A549 (cell line): ENCODE measurements around the gene KIRREL1. TPM values are rescaled to one million over a fixed set of nuclear protein-coding genes. Genes with fewer than 3 reads are reported as not detected.

ENCODE experiments used
- ATAC-seq, 2 experiments: fragments of 200-7000 bp in 1 of 2; fragments of >200 bp in 1 of 2; cut with Nextera tagmentation in 1 of 2; cut with Tn5 transposase in 1 of 2; 3 replicates each; pipeline versions ENCODE4 v1.8.0 to v1.9.1; 2018 to 2020; ENCODE audit warnings: mild to moderate bottlenecking in 1 of 2, moderate library complexity in 1 of 2
- CTCF ChIA-PET: fragments of 300-600 bp; sonication (Branson Sonifier 250); formaldehyde crosslinking; extraction: SDS; loops from one replicate; lab custom pipeline; 2021; ENCODE audit warnings: antibody characterized with exemption, inconsistent platforms; lab: Yijun Ruan, JAX
- POLR2A ChIA-PET: fragments of 350-600 bp; formaldehyde crosslinking; extraction: SDS; loops from one replicate; lab custom pipeline; 2021; ENCODE audit warnings: antibody characterized with exemption, inconsistent platforms; lab: Yijun Ruan, JAX
- DNase-seq, 2 experiments: peaks; one replicate each; pipeline versions ENCODE4 v3.0.0 to v3.0.0-alpha.2; 2011 to 2016; ENCODE audit warnings: low read depth in 1 of 2, low spot score in 1 of 2
- FAIRE-seq: peaks from 2 replicates; lab custom pipeline; 2011; peaks lifted over from hg19 to GRCh38; lab: Jason Lieb, UNC
- H3K27ac ChIP-seq, 2 experiments: fragments of >200 bp; sonication (Bioruptor Twin); formaldehyde crosslinking; 3 replicates each; pipeline ENCODE4 v1.5.1; 2016 to 2017
- H3K4me1 ChIP-seq: fragments of >200 bp; sonication (Bioruptor Twin); formaldehyde crosslinking; 3 replicates; pipeline ENCODE4 v1.6.1; 2016
- H3K4me2 ChIP-seq: fragments of >200 bp; sonication (Bioruptor Twin); formaldehyde crosslinking; 3 replicates; pipeline ENCODE4 v1.6.1; 2016
- H3K4me3 ChIP-seq: fragments of >200 bp; sonication (Bioruptor Twin); formaldehyde crosslinking; 3 replicates; pipeline ENCODE4 v1.5.1; 2016
- H3K9me3 ChIP-seq: fragments of >200 bp; sonication (Bioruptor Twin); formaldehyde crosslinking; 3 replicates; pipeline ENCODE4 v1.6.1; 2016
- CBX8 ChIP-seq: fragments of 200-600 bp; sonication (generic); IDR thresholded peaks from 2 replicates; pipeline ENCODE4 v1.6.1; 2016
- CHD2 ChIP-seq: fragments of 150-350 bp; IDR thresholded peaks from 2 replicates; pipeline ENCODE4 v1.6.1; 2014; ENCODE audit warnings: low read length; ENCODE audit not compliant: partially characterized antibody
- EHF ChIP-seq: fragments of 250-450 bp; sonication (Bioruptor Pico); IDR thresholded peaks from 2 replicates; pipeline ENCODE4 v1.5.0; 2020; ENCODE audit warnings: mild to moderate bottlenecking
- EHMT2 ChIP-seq: fragments of 200-600 bp; sonication (generic); IDR thresholded peaks from 2 replicates; pipeline ENCODE4 v1.6.1; 2016; ENCODE audit warnings: antibody characterized with exemption, low read depth, mild to moderate bottlenecking, moderate library complexity
- EP300 ChIP-seq, 2 experiments: fragments of >200 bp; sonication (Bioruptor Twin); formaldehyde crosslinking; IDR thresholded peaks; 2 replicates in 1 of 2; 3 replicates in 1 of 2; pipeline ENCODE4 v1.6.1; 2016 to 2017
- FOSL2 ChIP-seq, 2 experiments: fragments of 450-650 bp in 1 of 2; fragments of >200 bp in 1 of 2; sonication (Bioruptor Twin) in 1 of 2; formaldehyde crosslinking; IDR thresholded peaks; 2 replicates each; pipeline versions ENCODE4 v1.5.0 to v1.6.1; 2016 to 2020; ENCODE audit warnings: mild to moderate bottlenecking in 1 of 2, moderate library complexity in 1 of 2
- FOXS1 ChIP-seq: fragments of 250-450 bp; sonication (Bioruptor Pico); IDR thresholded peaks from 2 replicates; pipeline ENCODE4 v1.5.0; 2020; ENCODE audit warnings: mild to moderate bottlenecking, moderate library complexity
- HEYL ChIP-seq: fragments of 250-450 bp; sonication (Bioruptor Pico); IDR thresholded peaks from 2 replicates; pipeline ENCODE4 v1.8.0; 2021; ENCODE audit warnings: mild to moderate bottlenecking, moderate library complexity
- HOXA7 ChIP-seq: fragments of 250-450 bp; sonication (Bioruptor Pico); IDR thresholded peaks from 2 replicates; pipeline ENCODE4 v1.5.0; 2020; ENCODE audit warnings: mild to moderate bottlenecking, moderate library complexity
- HOXB13 ChIP-seq: fragments of 250-450 bp; sonication (Bioruptor Pico); IDR thresholded peaks from 2 replicates; pipeline ENCODE4 v1.5.0; 2020; ENCODE audit warnings: low read depth, mild to moderate bottlenecking, moderate library complexity
- JUN ChIP-seq, 2 experiments: fragments of >200 bp; sonication (Bioruptor Twin); formaldehyde crosslinking; IDR thresholded peaks; 2 replicates in 1 of 2; 3 replicates in 1 of 2; pipeline ENCODE4 v1.6.1; 2016 to 2017
- MYC ChIP-seq: IDR thresholded peaks from 2 replicates; pipeline ENCODE4 v1.6.1; 2012; ENCODE audit warnings: mild to moderate bottlenecking, inconsistent platforms, low read length, improper control_type of control experiment, borderline replicate concordance
- NPAS2 ChIP-seq: fragments of 250-450 bp; sonication (Bioruptor Pico); IDR thresholded peaks from 2 replicates; pipeline ENCODE4 v1.8.0; 2022; ENCODE audit warnings: mild to moderate bottlenecking, moderate library complexity, borderline replicate concordance
- PHF8 ChIP-seq: fragments of 200-600 bp; sonication (generic); IDR thresholded peaks from 2 replicates; pipeline ENCODE4 v1.6.1; 2016; ENCODE audit warnings: low read depth, mild to moderate bottlenecking, antibody characterized with exemption, moderate library complexity, borderline replicate concordance
- POLR2A ChIP-seq: IDR thresholded peaks from 2 replicates; pipeline ENCODE4 v1.6.1; 2012; ENCODE audit warnings: mild to moderate bottlenecking, low read length
- RAD21 ChIP-seq, 2 experiments: fragments of >200 bp in 1 of 2; sonication (Bioruptor Twin) in 1 of 2; formaldehyde crosslinking in 1 of 2; IDR thresholded peaks in 1 of 2; conservative IDR thresholded peaks in 1 of 2; 2 replicates in 1 of 2; 3 replicates in 1 of 2; pipeline ENCODE4 v1.6.1; 2012 to 2018; ENCODE audit warnings: inconsistent platforms in 1 of 2
- RCOR1 ChIP-seq: fragments of 150-350 bp; IDR thresholded peaks from 2 replicates; pipeline ENCODE4 v1.6.1; 2014; ENCODE audit warnings: antibody characterized with exemption, low read length, low read depth
- SMC3 ChIP-seq: fragments of >200 bp; sonication (Bioruptor Twin); formaldehyde crosslinking; IDR thresholded peaks from 3 replicates; pipeline ENCODE4 v1.6.1; 2018; ENCODE audit warnings: inconsistent platforms
- TP53 ChIP-seq: fragments of 250-450 bp; sonication (Bioruptor Pico); IDR thresholded peaks from 2 replicates; pipeline ENCODE4 v1.5.0; 2021; ENCODE audit warnings: mild to moderate bottlenecking, moderate library complexity
- ZSCAN20 ChIP-seq: fragments of 250-450 bp; sonication (Bioruptor Pico); IDR thresholded peaks from 2 replicates; pipeline ENCODE4 v1.8.0; 2022; ENCODE audit warnings: mild to moderate bottlenecking, moderate library complexity
- WGBS: methylation state at CpG from one replicate; pipeline ENCODE4 v1.1.6; 2017; ENCODE audit errors: missing lambda C conversion rate; 5-methylcytosine and 5-hydroxymethylcytosine counted together
- polyA minus RNA-seq: library from RNA; depleted of rRNA, polyadenylated mRNA; stranded (reverse); fragments of >200 nt; gene quantifications from 2 replicates; pipeline ENCODE4 v1.2.3, GENCODE V29; 2011; rRNA and poly(A)+ RNA removed
- polyA plus RNA-seq, 4 experiments: library from polyadenylated mRNA; depleted of rRNA in 3 of 4; stranded (reverse); fragments of >200 nt; fragmentation: RNase III in 1 of 4; extraction: RNeasy Plus Mini Kit Qiagen cat#74134 plus additional on column Dnase treatment in 1 of 4; gene quantifications; 2 replicates in 3 of 4; 3 replicates in 1 of 4; pipeline ENCODE4 v1.2.3, GENCODE V29; 2011 to 2017
- TF ChIP-seq, protein P1 (sequence below): fragments of 150-350 bp; IDR thresholded peaks from 2 replicates; pipeline ENCODE4 v1.6.1; 2014; ENCODE audit warnings: low read depth, mild to moderate bottlenecking, low read length
- TF ChIP-seq, protein P2 (sequence below): fragments of >200 bp; sonication (Bioruptor Twin); formaldehyde crosslinking; IDR thresholded peaks from 3 replicates; pipeline ENCODE4 v1.6.1; 2016
- TF ChIP-seq, protein P3 (sequence below): fragments of 250-450 bp; sonication (Bioruptor Pico); IDR thresholded peaks from 2 replicates; pipeline ENCODE4 v1.5.0; 2021; ENCODE audit warnings: mild to moderate bottlenecking, moderate library complexity, borderline replicate concordance
- TF ChIP-seq, protein P4 (sequence below): IDR thresholded peaks from 2 replicates; pipeline ENCODE4 v1.6.1; 2012

Gene KIRREL1
- polyA plus RNA-seq (2011; rRNA removed) = 18.7 and 26.2 TPM in 2 replicates
- polyA plus RNA-seq (2012; cell fraction: cytosol; rRNA removed) = 18.7 and 25.7 TPM in 2 replicates
- polyA plus RNA-seq (2012; cell fraction: nucleus; rRNA removed) = 56.7 and 57.8 TPM in 2 replicates
- 41.3 to 43.8 TPM (median 41.3 TPM) in 3 replicates for polyA plus RNA-seq (2017; fragmentation: RNase III; extraction: RNeasy Plus Mini Kit Qiagen cat#74134 plus additional on column Dnase treatment)
- 41.2 and 49.0 TPM in 2 replicates for polyA minus RNA-seq

DNA sequence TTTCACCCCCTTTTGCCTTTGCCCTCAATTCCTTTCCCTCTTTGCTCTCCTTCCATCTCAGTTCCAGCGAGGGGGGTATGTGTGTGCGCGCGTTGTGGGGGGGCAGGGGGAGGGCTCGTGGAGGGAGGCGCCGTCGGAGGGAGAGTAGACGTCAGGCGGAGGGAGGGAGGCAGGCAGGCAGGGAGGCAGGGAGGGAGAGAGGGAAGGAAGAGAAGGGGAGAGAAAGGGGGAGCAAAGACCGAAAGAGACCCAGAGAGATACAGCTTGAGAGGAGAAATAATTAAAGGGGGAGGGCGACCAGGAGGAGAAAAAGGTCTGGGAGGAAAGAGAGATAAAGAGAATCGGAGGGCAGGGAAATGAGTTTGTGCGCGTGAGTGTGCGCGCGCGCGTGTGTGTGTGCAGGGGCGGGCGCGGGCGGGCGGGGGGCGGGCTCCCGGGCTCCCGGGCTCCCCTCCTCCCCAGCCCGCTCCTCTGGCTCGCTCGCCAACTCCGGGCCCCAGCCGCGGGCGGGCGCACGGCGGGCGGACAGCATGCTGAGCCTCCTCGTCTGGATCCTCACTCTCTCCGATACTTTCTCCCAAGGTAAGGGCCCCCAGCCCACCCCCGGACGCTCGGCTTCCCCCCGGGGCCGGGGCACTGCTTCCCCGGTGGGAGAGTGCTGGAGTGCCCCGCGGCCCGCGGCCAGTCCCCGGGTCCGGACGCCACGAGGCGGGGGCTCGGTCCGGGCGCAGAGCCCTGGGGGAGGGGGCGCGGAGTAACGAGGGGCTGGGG is at the start of gene KIRREL1:
Gene KIRREL1, plus strand, starts transcription at position 499 of the 771 bp plus-strand sequence. Its CDS starts 32 bp downstream, at position 531.
- peak within 1 kb of the TSS; percentile 97 to 98 for H3K27ac ChIP-seq
- no peaks in the 10 kb centered on the region for H3K9me3 ChIP-seq
- CTCF ChIA-PET = interaction anchor here (1.3 to 42.7 kb wide), 16 partner anchors 11 to 120 kb away, joined by 3 to 2212 read pairs (median 30); a partner anchor contains a TSS
- POLR2A ChIA-PET = interaction anchor here (0.6 to 2.3 kb wide), 4 partner anchors 17 to 120 kb away, joined by 6 to 22 read pairs (median 9); no protein-coding TSS in a partner anchor
- WGBS = under 1% methylated on average over 31 of the region's 62 CpGs
- no peak for TF ChIP-seq EHMT2
- no peak for TF ChIP-seq CBX8
- TF ChIP-seq, protein P1, sequence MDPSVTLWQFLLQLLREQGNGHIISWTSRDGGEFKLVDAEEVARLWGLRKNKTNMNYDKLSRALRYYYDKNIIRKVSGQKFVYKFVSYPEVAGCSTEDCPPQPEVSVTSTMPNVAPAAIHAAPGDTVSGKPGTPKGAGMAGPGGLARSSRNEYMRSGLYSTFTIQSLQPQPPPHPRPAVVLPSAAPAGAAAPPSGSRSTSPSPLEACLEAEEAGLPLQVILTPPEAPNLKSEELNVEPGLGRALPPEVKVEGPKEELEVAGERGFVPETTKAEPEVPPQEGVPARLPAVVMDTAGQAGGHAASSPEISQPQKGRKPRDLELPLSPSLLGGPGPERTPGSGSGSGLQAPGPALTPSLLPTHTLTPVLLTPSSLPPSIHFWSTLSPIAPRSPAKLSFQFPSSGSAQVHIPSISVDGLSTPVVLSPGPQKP = no peak
- no peak for TF ChIP-seq TP53 (CRISPR knock-in tag)
- TF ChIP-seq SMC3 = peak; percentile 14; the same call in 1 of the 3 replicates
- no peak for TF ChIP-seq CHD2
- TF ChIP-seq FOXS1 = no peak
- TF ChIP-seq RAD21 (conservative IDR thresholded peaks at IDR 0.05 in 1 of 2, IDR thresholded peaks at IDR 0.05 in 1 of 2) = peak in 1 of 2 experiments; percentile 36; a peak in 2 of 5 replicates
- peak; percentile 65; the same call in 1 of the 2 replicates for TF ChIP-seq PHF8
- TF ChIP-seq, protein P2, sequence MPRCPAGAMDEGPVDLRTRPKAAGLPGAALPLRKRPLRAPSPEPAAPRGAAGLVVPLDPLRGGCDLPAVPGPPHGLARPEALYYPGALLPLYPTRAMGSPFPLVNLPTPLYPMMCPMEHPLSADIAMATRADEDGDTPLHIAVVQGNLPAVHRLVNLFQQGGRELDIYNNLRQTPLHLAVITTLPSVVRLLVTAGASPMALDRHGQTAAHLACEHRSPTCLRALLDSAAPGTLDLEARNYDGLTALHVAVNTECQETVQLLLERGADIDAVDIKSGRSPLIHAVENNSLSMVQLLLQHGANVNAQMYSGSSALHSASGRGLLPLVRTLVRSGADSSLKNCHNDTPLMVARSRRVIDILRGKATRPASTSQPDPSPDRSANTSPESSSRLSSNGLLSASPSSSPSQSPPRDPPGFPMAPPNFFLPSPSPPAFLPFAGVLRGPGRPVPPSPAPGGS = peak; percentile 51; the same call in 2 of the 3 replicates
- TF ChIP-seq JUN (IDR thresholded peaks at IDR 0.05) = peak in 1 of 2 experiments; percentile 48; a peak in 2 of 5 replicates
- TF ChIP-seq, protein P3, sequence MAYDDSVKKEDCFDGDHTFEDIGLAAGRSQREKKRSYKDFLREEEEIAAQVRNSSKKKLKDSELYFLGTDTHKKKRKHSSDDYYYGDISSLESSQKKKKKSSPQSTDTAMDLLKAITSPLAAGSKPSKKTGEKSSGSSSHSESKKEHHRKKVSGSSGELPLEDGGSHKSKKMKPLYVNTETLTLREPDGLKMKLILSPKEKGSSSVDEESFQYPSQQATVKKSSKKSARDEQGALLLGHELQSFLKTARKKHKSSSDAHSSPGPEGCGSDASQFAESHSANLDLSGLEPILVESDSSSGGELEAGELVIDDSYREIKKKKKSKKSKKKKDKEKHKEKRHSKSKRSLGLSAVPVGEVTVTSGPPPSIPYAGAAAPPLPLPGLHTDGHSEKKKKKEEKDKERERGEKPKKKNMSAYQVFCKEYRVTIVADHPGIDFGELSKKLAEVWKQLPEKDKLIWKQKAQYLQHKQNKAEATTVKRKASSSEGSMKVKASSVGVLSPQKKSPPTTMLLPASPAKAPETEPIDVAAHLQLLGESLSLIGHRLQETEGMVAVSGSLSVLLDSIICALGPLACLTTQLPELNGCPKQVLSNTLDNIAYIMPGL (CRISPR knock-in tag) = no peak
- TF ChIP-seq, protein P4, sequence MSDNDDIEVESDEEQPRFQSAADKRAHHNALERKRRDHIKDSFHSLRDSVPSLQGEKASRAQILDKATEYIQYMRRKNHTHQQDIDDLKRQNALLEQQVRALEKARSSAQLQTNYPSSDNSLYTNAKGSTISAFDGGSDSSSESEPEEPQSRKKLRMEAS = peak; percentile 64; the same call in 1 of the 2 replicates
- peak; percentile 63 for TF ChIP-seq POLR2A
- no peak for TF ChIP-seq EP300 (IDR thresholded peaks at IDR 0.05)
- no peak for TF ChIP-seq RCOR1
- no peak for TF ChIP-seq HEYL (CRISPR knock-in tag)
- TF ChIP-seq HOXA7 (CRISPR knock-in tag) = no peak
- TF ChIP-seq HOXB13 = no peak
- TF ChIP-seq FOSL2 (IDR thresholded peaks at IDR 0.05) = no peak
- TF ChIP-seq FOSL2 (CRISPR knock-in tag; IDR thresholded peaks at IDR 0.05) = no peak
- no peak for TF ChIP-seq MYC
- no peak for TF ChIP-seq NPAS2 (CRISPR knock-in tag)
- no peak for TF ChIP-seq EHF (CRISPR knock-in tag)
- no peak for TF ChIP-seq ZSCAN20
- H3K4me3 ChIP-seq = peak within 1 kb of the TSS; percentile 98
- DNase-seq (peak in 1 of 2 experiments; percentile 68), ATAC-seq (peak; percentile 74 to 76), FAIRE-seq (no peak)
- peak within 1 kb of the TSS; percentile 96 for H3K4me2 ChIP-seq
- H3K4me1 ChIP-seq = peaks cover 36% of the 10 kb centered on the region
